ENCODE measurements around the gene GRK2. TPM values are rescaled to one million over a fixed set of nuclear protein-coding genes. Genes with fewer than 3 reads are reported as not detected.

The GRK2 gene
- total and polyA plus RNA-seq, 2 of the 13 experiments (the other 11 are each of a cell fraction or from before 2014, with no cell fraction given): 31.3 to 42.4 TPM

DNA sequence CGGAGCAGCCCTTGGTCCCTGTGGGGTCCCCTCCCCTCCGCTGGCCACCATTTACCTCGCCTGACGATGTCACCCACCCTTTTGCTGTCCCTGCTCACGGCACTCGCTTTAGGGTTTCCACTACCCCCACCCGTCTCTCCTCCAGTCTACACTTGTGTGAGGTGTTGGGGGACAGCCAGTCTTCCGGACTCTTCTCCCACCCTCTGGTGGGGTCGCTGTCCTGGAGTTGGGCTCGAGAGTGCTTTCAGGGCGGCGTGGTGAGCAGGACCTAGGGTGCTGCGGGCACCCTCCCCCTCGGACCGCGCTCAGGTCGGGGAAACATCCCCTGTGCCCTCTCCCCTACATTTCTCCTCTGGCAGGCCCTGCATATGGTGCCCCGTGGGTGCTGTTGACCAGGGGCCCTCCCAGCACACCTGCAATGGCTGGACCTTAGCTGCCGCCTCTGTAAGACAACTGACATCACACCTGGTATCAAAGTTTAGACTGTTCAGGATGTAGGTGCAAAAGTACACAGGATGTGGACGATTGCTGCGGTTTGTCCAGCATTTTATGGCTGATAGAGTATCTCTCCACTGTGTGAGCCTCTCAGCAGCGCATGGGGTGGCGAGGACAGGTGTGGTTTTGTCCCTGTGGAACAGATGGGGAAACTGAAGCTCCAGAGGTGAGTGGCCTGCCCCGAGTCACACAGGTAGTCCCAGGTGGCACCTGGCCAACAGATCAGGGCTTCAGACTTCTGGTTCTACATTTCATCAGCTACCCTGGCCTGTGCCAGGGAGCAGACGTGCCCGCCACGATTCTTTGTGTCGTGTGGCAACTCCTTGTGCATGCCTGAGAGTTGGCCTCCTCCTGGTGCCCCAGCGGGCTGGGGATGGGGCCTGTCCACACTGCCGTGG lies 1.2 kb downstream of the GRK2 start (continued):
- TF ChIP-seq ZFYVE20 (CRISPR knock-in tag; IDR thresholded peaks at IDR 0.05; ENCODE audit: borderline replicate concordance, low read depth): no peak
- TF ChIP-seq ZNF251 (CRISPR knock-in tag; IDR thresholded peaks at IDR 0.05): no peak
- no peak for TF ChIP-seq PAX8 (CRISPR knock-in tag; IDR thresholded peaks at IDR 0.05; ENCODE audit: borderline replicate concordance)
- TF ChIP-seq, protein P1, sequence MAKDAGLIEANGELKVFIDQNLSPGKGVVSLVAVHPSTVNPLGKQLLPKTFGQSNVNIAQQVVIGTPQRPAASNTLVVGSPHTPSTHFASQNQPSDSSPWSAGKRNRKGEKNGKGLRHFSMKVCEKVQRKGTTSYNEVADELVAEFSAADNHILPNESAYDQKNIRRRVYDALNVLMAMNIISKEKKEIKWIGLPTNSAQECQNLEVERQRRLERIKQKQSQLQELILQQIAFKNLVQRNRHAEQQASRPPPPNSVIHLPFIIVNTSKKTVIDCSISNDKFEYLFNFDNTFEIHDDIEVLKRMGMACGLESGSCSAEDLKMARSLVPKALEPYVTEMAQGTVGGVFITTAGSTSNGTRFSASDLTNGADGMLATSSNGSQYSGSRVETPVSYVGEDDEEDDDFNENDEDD (CRISPR knock-in tag; IDR thresholded peaks at IDR 0.05; ENCODE audit: borderline replicate concordance): no peak; the same call in 1 of the 2 replicates
- no peak for TF ChIP-seq ZNF558 (CRISPR knock-in tag; IDR thresholded peaks at IDR 0.05; ENCODE audit: borderline replicate concordance)
- TF ChIP-seq TSC22D2 (CRISPR knock-in tag; IDR thresholded peaks at IDR 0.05; ENCODE audit: borderline replicate concordance): no peak
- TF ChIP-seq, protein P2, sequence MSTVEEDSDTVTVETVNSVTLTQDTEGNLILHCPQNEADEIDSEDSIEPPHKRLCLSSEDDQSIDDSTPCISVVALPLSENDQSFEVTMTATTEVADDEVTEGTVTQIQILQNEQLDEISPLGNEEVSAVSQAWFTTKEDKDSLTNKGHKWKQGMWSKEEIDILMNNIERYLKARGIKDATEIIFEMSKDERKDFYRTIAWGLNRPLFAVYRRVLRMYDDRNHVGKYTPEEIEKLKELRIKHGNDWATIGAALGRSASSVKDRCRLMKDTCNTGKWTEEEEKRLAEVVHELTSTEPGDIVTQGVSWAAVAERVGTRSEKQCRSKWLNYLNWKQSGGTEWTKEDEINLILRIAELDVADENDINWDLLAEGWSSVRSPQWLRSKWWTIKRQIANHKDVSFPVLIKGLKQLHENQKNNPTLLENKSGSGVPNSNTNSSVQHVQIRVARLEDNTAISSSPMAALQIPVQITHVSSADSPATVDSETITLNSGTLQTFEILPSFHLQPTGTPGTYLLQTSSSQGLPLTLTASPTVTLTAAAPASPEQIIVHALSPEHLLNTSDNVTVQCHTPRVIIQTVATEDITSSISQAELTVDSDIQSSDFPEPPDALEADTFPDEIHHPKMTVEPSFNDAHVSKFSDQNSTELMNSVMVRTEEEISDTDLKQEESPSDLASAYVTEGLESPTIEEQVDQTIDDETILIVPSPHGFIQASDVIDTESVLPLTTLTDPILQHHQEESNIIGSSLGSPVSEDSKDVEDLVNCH (CRISPR knock-in tag; IDR thresholded peaks at IDR 0.05): no peak
- peak; percentile 83 for TF ChIP-seq ZSCAN25 (CRISPR knock-in tag; IDR thresholded peaks at IDR 0.05)
- no peak for TF ChIP-seq ZNF180 (CRISPR knock-in tag; IDR thresholded peaks at IDR 0.05; ENCODE audit: borderline replicate concordance, low read depth)
- TF ChIP-seq, protein P3, sequence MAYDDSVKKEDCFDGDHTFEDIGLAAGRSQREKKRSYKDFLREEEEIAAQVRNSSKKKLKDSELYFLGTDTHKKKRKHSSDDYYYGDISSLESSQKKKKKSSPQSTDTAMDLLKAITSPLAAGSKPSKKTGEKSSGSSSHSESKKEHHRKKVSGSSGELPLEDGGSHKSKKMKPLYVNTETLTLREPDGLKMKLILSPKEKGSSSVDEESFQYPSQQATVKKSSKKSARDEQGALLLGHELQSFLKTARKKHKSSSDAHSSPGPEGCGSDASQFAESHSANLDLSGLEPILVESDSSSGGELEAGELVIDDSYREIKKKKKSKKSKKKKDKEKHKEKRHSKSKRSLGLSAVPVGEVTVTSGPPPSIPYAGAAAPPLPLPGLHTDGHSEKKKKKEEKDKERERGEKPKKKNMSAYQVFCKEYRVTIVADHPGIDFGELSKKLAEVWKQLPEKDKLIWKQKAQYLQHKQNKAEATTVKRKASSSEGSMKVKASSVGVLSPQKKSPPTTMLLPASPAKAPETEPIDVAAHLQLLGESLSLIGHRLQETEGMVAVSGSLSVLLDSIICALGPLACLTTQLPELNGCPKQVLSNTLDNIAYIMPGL (CRISPR knock-in tag; IDR thresholded peaks at IDR 0.05; ENCODE audit: borderline replicate concordance in 1 of 2, low read depth in 1 of 2): peak; percentile 52 to 69; a peak in 3 of 4 replicates
- TF ChIP-seq, protein P4, sequence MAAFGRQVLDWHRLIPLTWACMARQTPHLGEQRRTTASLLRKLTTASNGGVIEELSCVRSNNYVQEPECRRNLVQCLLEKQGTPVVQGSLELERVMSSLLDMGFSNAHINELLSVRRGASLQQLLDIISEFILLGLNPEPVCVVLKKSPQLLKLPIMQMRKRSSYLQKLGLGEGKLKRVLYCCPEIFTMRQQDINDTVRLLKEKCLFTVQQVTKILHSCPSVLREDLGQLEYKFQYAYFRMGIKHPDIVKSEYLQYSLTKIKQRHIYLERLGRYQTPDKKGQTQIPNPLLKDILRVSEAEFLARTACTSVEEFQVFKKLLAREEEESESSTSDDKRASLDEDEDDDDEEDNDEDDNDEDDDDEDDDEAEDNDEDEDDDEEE (CRISPR knock-in tag; IDR thresholded peaks at IDR 0.05): no peak
- peak; percentile 41; the same call in 1 of the 2 replicates for TF ChIP-seq POLR2AphosphoS5 (IDR thresholded peaks at IDR 0.05; ENCODE audit: low read depth, low read length)
- TF ChIP-seq IRF2 (CRISPR knock-in tag; IDR thresholded peaks at IDR 0.05): no peak
- no peak for TF ChIP-seq ATM (IDR thresholded peaks at IDR 0.05; ENCODE audit: borderline replicate concordance)
- 0 out of 2 replicates have a peak, but pooled peaks have one; percentile 35 for TF ChIP-seq ZNF446 (CRISPR knock-in tag; IDR thresholded peaks at IDR 0.05)
- TF ChIP-seq KLF16 (CRISPR knock-in tag; IDR thresholded peaks at IDR 0.05): no peak
- no peak for TF ChIP-seq ZNF605 (CRISPR knock-in tag; IDR thresholded peaks at IDR 0.05)
- TF ChIP-seq CCAR2 (optimal IDR thresholded peaks at IDR 0.05; ENCODE audit: low read depth, low read length): no peak
- TF ChIP-seq ZNF724P (CRISPR knock-in tag; IDR thresholded peaks at IDR 0.05; ENCODE audit: borderline replicate concordance): no peak
- TF ChIP-seq TARDBP (CRISPR knock-in tag; IDR thresholded peaks at IDR 0.05): no peak
- TF ChIP-seq ZNF850 (CRISPR knock-in tag; conservative IDR thresholded peaks at IDR 0.05): no peak
- TF ChIP-seq ZNF550 (CRISPR knock-in tag; IDR thresholded peaks at IDR 0.05; ENCODE audit: borderline replicate concordance): no peak
- TF ChIP-seq ATRX (CRISPR knock-in tag; IDR thresholded peaks at IDR 0.05; ENCODE audit: borderline replicate concordance): no peak

Measured in HepG2 (cell line).